Lung (tissue), 12 donors: ENCODE data around the gene COL13A1. TPM values are rescaled to one million over a fixed set of nuclear protein-coding genes. Genes with fewer than 3 reads are reported as not detected.

Experiments used
- ATAC-seq: fragments of 200-7000 bp; cut with Tn5 transposase; one replicate; pipeline ENCODE4 v1.9.1; 2020; ENCODE audit warnings: moderate number of reproducible peaks; ENCODE audit not compliant: insufficient read depth, low FRiP score
- DNase-seq, 3 donors: peaks; one replicate each; pipeline ENCODE4 v3.0.0-alpha.2; 2013 to 2017
- H3K27ac ChIP-seq, 2 donors: one replicate each; pipeline ENCODE4 v1.5.1; 2013; ENCODE audit warnings: mild to moderate bottlenecking in 2 of 2, moderate library complexity in 2 of 2, control low read depth in 1 of 2, inconsistent platforms in 1 of 2, low read depth in 1 of 2, low read length in 1 of 2
- H3K27me3 ChIP-seq, 3 donors: one replicate each; pipeline ENCODE4 v1.5.1; 2013; ENCODE audit warnings: low read length in 2 of 3; ENCODE audit not compliant: control insufficient read depth in 3 of 3, insufficient read depth in 3 of 3
- H3K36me3 ChIP-seq, 4 donors: one replicate each; pipeline ENCODE4 v1.5.1; 2013; ENCODE audit warnings: low read length in 4 of 4, mild to moderate bottlenecking in 1 of 4, moderate library complexity in 1 of 4; ENCODE audit not compliant: control insufficient read depth in 4 of 4, insufficient read depth in 4 of 4
- H3K4me1 ChIP-seq, 5 donors: one replicate each; pipeline ENCODE4 v1.5.1; 2013; ENCODE audit warnings: low read length in 5 of 5, mild to moderate bottlenecking in 2 of 5, moderate library complexity in 1 of 5; ENCODE audit not compliant: control insufficient read depth in 5 of 5, insufficient read depth in 5 of 5
- H3K4me3 ChIP-seq: one replicate; pipeline ENCODE4 v1.5.1; 2013; ENCODE audit warnings: mild to moderate bottlenecking, control low read depth, moderate library complexity
- H3K9ac ChIP-seq, 2 donors: one replicate each; pipeline ENCODE4 v1.5.1; 2013; ENCODE audit warnings: low read length in 2 of 2, control low read depth in 1 of 2; ENCODE audit not compliant: insufficient read depth in 1 of 2
- H3K9me3 ChIP-seq, 4 donors: one replicate each; pipeline ENCODE4 v1.5.1; 2013; ENCODE audit warnings: low read length in 3 of 4, mild to moderate bottlenecking in 1 of 4, moderate library complexity in 1 of 4; ENCODE audit not compliant: control insufficient read depth in 4 of 4, insufficient read depth in 3 of 4
- CTCF ChIP-seq: IDR thresholded peaks from 2 replicates; pipeline ENCODE4 v1.5.1; 2012; ENCODE audit warnings: mild to moderate bottlenecking; ENCODE audit errors: control extremely low read depth, extremely low read depth
- WGBS, 2 donors: extraction: QIAGEN DNeasy Blood & Tissue Kit; methylation state at CpG; one replicate each; pipeline ENCODE4 v1.1.7; 2013; 5-methylcytosine and 5-hydroxymethylcytosine counted together
- polyA plus RNA-seq, 2 donors: library from polyadenylated mRNA; stranded (reverse); fragments of 200-250 nt; gene quantifications; one replicate each; pipeline ENCODE4 v1.2.1, GENCODE V29; 2013
- total RNA-seq, 2 donors: library from RNA; depleted of rRNA in 1 of 2; stranded (reverse); fragments of >200 nt in 1 of 2; gene quantifications; one replicate each; pipeline ENCODE4 v1.2.1, GENCODE V29; 2014 to 2021
- donor health status: control.
- donor health status: control.
- donor health status: Bipolar disorder and iron deficiency.
- donor health status: healthy.
- donor health status: DM: yes; HTN: yes; CAD: no.

COL13A1 gene
- total and polyA plus RNA-seq, 4 donors, result 2.7 to 42.1 (median 5.6) TPM

GRCh38 chr10:69884686-69885085 lies 83.0 kb downstream of the COL13A1 start:
- Histone ChIP-seq H3K36me3 (peaks cover 0 to 6% (median 0%) of the 10 kb centered on the region in 4 donors), H3K9ac (no peak overlapping the region), H3K4me1 (peaks cover 0 to 24% (median 8%) of the 10 kb centered on the region in 5 donors), H3K9me3 (no peaks in the 10 kb centered on the region), H3K4me3 (no peak overlapping the region), H3K27ac (no peak overlapping the region), H3K27me3 (peaks cover 0 to 2% (median 0%) of the 10 kb centered on the region in 3 donors)
- DNase-seq, result no peak
- ATAC-seq, result no peak
- no peak for TF ChIP-seq CTCF
- 78 to 86% methylated on average over 5 of the region's 5 CpGs for WGBS, 2 donors

DNA sequence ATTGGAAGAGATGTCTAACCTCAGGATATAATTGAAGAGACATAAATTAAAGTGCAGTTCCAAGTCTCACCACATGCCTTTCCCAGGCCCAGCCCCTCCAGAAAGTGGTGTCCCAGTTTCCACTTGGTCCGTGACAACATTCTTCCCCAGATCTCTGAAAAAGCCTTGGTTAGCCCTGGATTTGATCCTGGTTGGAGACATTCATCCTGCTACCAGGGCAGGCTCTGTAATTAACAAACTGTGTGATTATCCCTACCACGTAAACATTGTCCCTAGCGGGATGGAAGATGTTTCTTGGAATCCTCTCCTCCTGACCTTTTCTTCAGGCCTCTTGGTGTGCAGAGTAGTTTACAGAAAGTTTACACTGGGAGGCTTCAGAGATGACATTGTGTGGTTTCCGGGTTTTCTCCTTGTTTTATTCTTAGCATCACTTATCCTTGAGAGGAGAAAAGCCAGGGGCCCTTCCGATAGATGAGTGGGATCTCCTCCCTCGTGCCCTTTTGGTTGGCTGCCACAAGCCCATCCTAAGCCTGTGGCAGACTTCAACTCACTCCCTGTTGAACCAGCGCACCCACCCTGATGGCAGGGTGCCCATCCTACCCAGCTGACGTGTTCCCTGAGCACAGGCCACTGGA lies 83.8 kb downstream of the COL13A1 start:
- Histone ChIP-seq H3K27me3 (peaks cover 0 to 2% (median 0%) of the 10 kb centered on the region in 3 donors), H3K9me3 (no peaks in the 10 kb centered on the region), H3K9ac (no peak overlapping the region), H3K4me3 (no peak overlapping the region), H3K4me1 (peaks cover 0 to 16% (median 5%) of the 10 kb centered on the region in 5 donors), H3K36me3 (peaks cover 0 to 6% (median 0%) of the 10 kb centered on the region in 4 donors), H3K27ac (no peak overlapping the region)
- DNase-seq (no peak), ATAC-seq (no peak)
- 54 to 83% methylated on average over 8 of the region's 8 CpGs for WGBS, 2 donors
- TF ChIP-seq CTCF, result no peak

GRCh38 chr10:69888882-69889584 lies 87.3 kb downstream of the COL13A1 start:
- no peaks in the 10 kb centered on the region for H3K9me3 ChIP-seq
- no peak overlapping the region for H3K4me3 ChIP-seq
- 86 to 91% methylated on average over 12 of the region's 12 CpGs for WGBS, 2 donors
- no peak overlapping the region for H3K27ac ChIP-seq
- no peak for TF ChIP-seq CTCF
- peaks cover 0 to under 1% (median 0%) of the 10 kb centered on the region in 3 donors for H3K27me3 ChIP-seq
- DNase-seq, result no peak
- H3K9ac ChIP-seq, result no peak overlapping the region
- H3K36me3 ChIP-seq, result peaks cover 0 to 9% (median 2%) of the 10 kb centered on the region in 4 donors
- H3K4me1 ChIP-seq, result peaks cover 0 to 7% (median 0%) of the 10 kb centered on the region in 5 donors
- ATAC-seq, result no peak
